Esophagus (tissue), 2 donors: ENCODE measurements around the gene PLPPR3. TPM values are rescaled to one million over a fixed set of nuclear protein-coding genes. Genes with fewer than 3 reads are reported as not detected.

Experiments used
- H3K27ac ChIP-seq, 2 donors: one replicate each; pipeline ENCODE4 v1.5.1; 2013; ENCODE audit warnings: low read depth in 2 of 2, mild to moderate bottlenecking in 2 of 2, inconsistent platforms in 1 of 2, low read length in 1 of 2, moderate library complexity in 1 of 2
- H3K27me3 ChIP-seq, 2 donors: one replicate each; pipeline ENCODE4 v1.6.1; 2013; ENCODE audit warnings: low read length in 2 of 2, control low read depth in 1 of 2, mild to moderate bottlenecking in 1 of 2; ENCODE audit not compliant: insufficient read depth in 2 of 2, control insufficient read depth in 1 of 2
- H3K36me3 ChIP-seq, 2 donors: one replicate each; pipeline ENCODE4 v1.6.1; 2013; ENCODE audit warnings: low read length in 1 of 2; ENCODE audit not compliant: control insufficient read depth in 2 of 2, insufficient read depth in 2 of 2
- H3K4me1 ChIP-seq, 2 donors: one replicate each; pipeline ENCODE4 v1.6.1; 2013; ENCODE audit warnings: low read length in 1 of 2; ENCODE audit not compliant: control insufficient read depth in 2 of 2, insufficient read depth in 2 of 2
- H3K4me3 ChIP-seq, 2 donors: one replicate each; pipeline ENCODE4 v1.5.1; 2013; ENCODE audit warnings: low read length in 2 of 2, mild to moderate bottlenecking in 2 of 2, low read depth in 1 of 2, moderate library complexity in 1 of 2
- H3K9me3 ChIP-seq, 2 donors: one replicate each; pipeline ENCODE4 v1.6.1; 2013; ENCODE audit warnings: mild to moderate bottlenecking in 2 of 2, low read depth in 1 of 2, low read length in 1 of 2, moderate library complexity in 1 of 2; ENCODE audit not compliant: control insufficient read depth in 2 of 2, insufficient read depth in 1 of 2
- WGBS, 2 donors: extraction: QIAGEN DNeasy Blood & Tissue Kit; methylation state at CpG; one replicate each; pipeline ENCODE4 v1.1.7; 2013; 5-methylcytosine and 5-hydroxymethylcytosine counted together
- polyA plus RNA-seq, 2 donors: library from polyadenylated mRNA; stranded (reverse); fragments of 200-250 nt; gene quantifications; one replicate each; pipeline ENCODE4 v1.2.3, GENCODE V29; 2013
- donor health status: healthy with polysubstance abuse.
- donor health status: Bipolar disorder and iron deficiency.

PLPPR3 gene
- polyA plus RNA-seq, 2 donors: not detected

DNA sequence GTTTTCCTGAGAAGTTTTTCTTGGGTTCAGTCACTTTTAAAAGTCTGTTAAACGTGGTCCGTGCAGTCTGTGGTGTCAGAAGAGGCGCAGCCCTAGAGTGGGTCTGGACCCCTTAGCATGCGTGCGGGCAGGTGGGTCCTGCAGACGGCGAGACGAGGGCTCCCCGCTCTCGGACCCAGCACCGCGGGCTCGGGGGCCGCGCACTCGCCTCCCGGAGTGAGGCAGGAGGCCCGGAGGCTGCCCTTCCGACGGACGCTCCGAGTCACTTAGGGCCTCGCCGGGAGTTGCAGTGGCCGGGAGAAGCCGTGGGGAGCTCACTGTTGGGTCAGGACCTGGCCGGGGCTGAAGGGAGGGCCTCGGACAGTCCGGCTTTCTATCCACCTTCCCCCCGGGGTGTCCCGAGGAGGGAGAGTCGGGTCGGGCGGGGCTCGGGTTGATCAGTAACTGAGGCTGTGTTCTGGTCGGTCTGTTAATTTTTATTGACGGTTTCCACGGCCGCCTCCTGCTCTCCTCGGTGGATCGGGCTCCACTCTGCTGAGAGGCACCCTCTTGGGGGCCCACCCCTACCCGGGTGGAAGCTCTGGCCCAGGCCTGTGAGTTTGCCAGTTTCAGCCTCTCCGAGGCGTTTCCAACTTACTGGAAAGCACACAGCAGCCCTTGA lies 23.2 kb downstream of the PLPPR3 start:
- Histone ChIP-seq H3K4me3 (peak overlapping the region; percentile 66 to 79), H3K36me3 (peaks cover 3 to 21% of the 10 kb centered on the region in 2 donors), H3K27ac (peak overlapping the region; percentile 88 to 99), H3K27me3 (no peaks in the 10 kb centered on the region), H3K4me1 (peaks cover 28 to 44% of the 10 kb centered on the region in 2 donors), H3K9me3 (no peaks in the 10 kb centered on the region)
- WGBS, 2 donors: 1% methylated on average over 41 to 44 of the region's 44 CpGs

GRCh38 chr19:797528-798414 lies 24.0 kb downstream of the PLPPR3 start:
- Histone ChIP-seq H3K27me3 (no peaks in the 10 kb centered on the region), H3K9me3 (no peaks in the 10 kb centered on the region), H3K36me3 (peaks cover 0 to 16% of the 10 kb centered on the region in 2 donors), H3K4me3 (peak overlapping the region; percentile 66 to 79), H3K4me1 (peaks cover 28 to 38% of the 10 kb centered on the region in 2 donors), H3K27ac (peak overlapping the region; percentile 88 to 99)
- 1% methylated on average over 54 to 129 of the region's 129 CpGs for WGBS, 2 donors

DNA sequence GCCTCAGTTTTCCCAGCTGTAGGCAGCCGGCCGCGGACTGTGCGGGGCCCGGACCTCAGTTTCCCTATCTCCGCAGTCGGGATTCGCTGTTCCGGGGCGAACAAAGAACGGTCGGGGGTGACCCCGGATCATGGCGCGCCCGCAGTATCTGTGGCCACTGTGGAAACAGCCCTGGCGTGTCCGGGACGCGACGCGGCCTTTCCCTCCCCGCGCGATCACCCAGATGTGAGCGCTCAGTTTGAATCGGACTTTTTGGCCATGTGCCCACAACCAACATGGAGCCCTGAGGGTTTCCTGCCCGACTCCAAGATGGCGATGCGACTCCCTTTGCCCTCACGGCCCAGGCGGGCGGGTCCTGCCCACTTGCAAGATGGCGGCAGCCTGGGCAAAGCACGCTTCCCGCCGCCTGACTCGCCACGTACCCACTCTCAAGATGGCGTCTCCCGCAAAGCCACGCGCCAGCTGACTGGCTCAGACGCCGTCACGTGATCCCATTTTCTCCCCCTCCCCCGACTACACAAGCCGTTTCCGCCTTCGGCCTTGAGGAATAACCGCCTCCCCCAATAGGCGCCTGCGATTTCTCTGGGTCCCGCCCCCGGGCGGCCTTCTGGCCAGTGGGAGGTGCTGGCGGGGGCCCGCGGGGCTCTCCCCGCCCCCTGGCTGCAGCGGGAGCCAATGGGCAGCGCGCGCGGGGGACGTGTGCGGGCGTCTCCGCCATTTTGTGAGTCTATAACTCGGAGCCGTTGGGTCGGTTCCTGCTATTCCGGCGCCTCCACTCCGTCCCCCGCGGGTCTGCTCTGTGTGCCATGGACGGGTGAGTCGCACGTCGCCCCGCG lies 24.8 kb downstream of the PLPPR3 start, which contains the start of gene PTBP1:
TSS of gene PTBP1 (plus strand) at position 761 of the 836 bp plus-strand sequence. CDS start at position 807, 46 bp downstream.
- H3K9me3 ChIP-seq: no peaks in the 10 kb centered on the region
- H3K4me1 ChIP-seq: peaks cover 22 to 32% of the 10 kb centered on the region in 2 donors
- peak within 1 kb of the TSS; percentile 78 to 79 for H3K4me3 ChIP-seq
- peak within 1 kb of the TSS; percentile 93 to 99 for H3K27ac ChIP-seq
- H3K27me3 ChIP-seq: no peaks in the 10 kb centered on the region
- WGBS, 2 donors: 0% methylated on average over 80 to 83 of the region's 83 CpGs
- H3K36me3 ChIP-seq: peaks cover 0 to 14% of the 10 kb centered on the region in 2 donors

DNA sequence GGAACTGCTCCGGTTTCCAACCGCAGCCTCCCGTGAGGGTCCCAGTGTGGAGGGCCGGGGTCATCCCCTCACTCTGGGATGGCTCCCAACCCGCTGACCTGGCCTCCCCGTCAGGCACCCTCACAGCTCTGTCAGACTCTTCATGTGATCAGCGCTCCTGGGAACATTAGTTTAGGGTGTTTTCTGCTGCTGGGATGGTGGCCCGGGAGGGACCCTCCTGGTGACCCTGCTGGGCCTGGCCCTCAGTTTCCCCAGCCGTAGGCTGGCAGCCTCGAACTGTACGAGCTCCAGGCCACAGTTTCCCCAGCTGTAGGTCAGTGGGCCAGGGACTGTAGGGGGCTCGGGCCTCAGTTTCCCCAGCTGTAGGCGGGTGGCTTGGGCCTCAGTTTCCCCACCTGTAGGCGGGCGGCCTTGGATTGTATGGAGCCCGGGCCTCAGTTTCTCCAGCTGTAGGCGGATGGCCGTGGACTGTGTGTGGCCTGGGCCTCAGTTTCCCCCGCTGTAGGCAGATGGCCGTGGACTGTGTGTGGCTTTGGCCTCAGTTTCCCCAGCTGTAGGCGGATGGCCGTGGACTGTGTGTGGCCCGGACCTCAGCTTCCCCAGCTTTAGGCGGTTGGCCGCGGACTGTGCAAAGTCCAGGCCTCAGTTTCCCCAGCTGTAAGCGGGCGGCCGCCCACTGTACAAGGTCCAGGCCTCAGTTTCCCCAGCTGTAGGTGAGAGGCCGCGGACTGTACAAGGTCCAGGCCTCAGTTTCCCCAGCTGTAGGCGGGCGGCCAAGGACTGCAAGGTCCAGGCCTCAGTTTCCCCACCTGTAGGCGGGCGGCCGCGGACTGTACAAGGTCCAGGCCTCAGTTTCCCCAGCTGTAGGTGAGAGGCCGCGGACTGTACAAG lies 25.8 kb downstream of the PLPPR3 start:
- peak overlapping the region; percentile 77 to 93 for H3K27ac ChIP-seq
- no peaks in the 10 kb centered on the region for H3K9me3 ChIP-seq
- H3K4me3 ChIP-seq: peak overlapping the region; percentile 69 to 78
- H3K36me3 ChIP-seq: peaks cover 0 to 6% of the 10 kb centered on the region in 2 donors
- 70 to 75% methylated on average over 39 of the region's 39 CpGs for WGBS, 2 donors
- H3K27me3 ChIP-seq: no peaks in the 10 kb centered on the region
- peaks cover 12 to 22% of the 10 kb centered on the region in 2 donors for H3K4me1 ChIP-seq

GRCh38 chr19:795073-795611 lies 26.6 kb downstream of the PLPPR3 start:
- Histone ChIP-seq H3K27me3 (no peaks in the 10 kb centered on the region), H3K4me1 (peaks cover 4 to 15% of the 10 kb centered on the region in 2 donors), H3K4me3 (no peak overlapping the region), H3K36me3 (peaks cover 0 to 4% of the 10 kb centered on the region in 2 donors), H3K9me3 (no peaks in the 10 kb centered on the region), H3K27ac (peak overlapping the region; percentile 23 to 50)
- WGBS, 2 donors: 55 to 70% methylated on average over 25 to 28 of the region's 28 CpGs

DNA sequence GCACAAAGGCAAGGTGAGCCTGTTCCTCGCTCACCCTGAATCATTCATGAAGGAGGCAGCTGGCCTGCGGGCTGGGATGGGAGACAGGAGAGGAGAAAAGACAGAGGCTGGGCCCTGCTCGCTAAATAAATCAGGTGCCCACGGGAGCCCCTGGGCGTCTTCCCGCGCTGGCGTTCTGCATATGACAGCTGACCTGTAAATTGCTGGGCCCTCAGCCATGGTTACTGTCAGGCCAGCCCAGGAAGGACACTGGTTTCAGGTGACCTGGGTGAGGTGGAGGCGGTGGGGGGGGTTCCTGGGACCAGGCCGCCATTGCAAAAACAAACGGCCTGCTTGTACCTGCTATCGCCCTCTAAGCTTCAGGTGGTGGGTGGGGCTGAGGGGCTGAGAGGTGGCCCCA lies 27.9 kb downstream of the PLPPR3 start:
- WGBS, 2 donors: 92 to 94% methylated on average over 12 of the region's 12 CpGs
- no peaks in the 10 kb centered on the region for H3K27me3 ChIP-seq
- H3K27ac ChIP-seq: no peak overlapping the region
- no peak overlapping the region for H3K4me3 ChIP-seq
- H3K4me1 ChIP-seq: peaks cover 0 to 14% of the 10 kb centered on the region in 2 donors
- no peaks in the 10 kb centered on the region for H3K9me3 ChIP-seq
- H3K36me3 ChIP-seq: no peaks in the 10 kb centered on the region

- Histone ChIP-seq H3K27ac (no peak overlapping the region), H3K36me3 (no peaks in the 10 kb centered on the region)
Observed at GRCh38 chr19:792306-792885, 29.4 kb downstream of the PLPPR3 start.

GRCh38 chr19:791567-792305 lies 30.0 kb downstream of the PLPPR3 start:
- WGBS, 2 donors: 51 to 52% methylated on average over 6 to 8 of the region's 8 CpGs
- H3K27ac ChIP-seq: peak overlapping the region in 1 of 2 donors; percentile 3
- H3K4me1 ChIP-seq: peaks cover 0 to 14% of the 10 kb centered on the region in 2 donors
- H3K9me3 ChIP-seq: no peaks in the 10 kb centered on the region
- no peaks in the 10 kb centered on the region for H3K36me3 ChIP-seq
- H3K4me3 ChIP-seq: no peak overlapping the region
- H3K27me3 ChIP-seq: no peaks in the 10 kb centered on the region

More at GRCh38 chr19:792306-792885, 29.4 kb downstream of the PLPPR3 start:
- H3K9me3 ChIP-seq: no peaks in the 10 kb centered on the region
- no peak overlapping the region for H3K4me3 ChIP-seq
- H3K27me3 ChIP-seq: no peaks in the 10 kb centered on the region
- peaks cover 0 to 14% of the 10 kb centered on the region in 2 donors for H3K4me1 ChIP-seq
- 75 to 76% methylated on average over 16 of the region's 16 CpGs for WGBS, 2 donors
